HG03095 (cell line): ENCODE data around the gene E4F1.

ENCODE experiments used
- ATAC-seq: cut with Tn5 transposase; IDR thresholded peaks from one replicate; pipeline ENCODE4 v1.9.1; 2021; ENCODE audit warnings: moderate library complexity; ENCODE audit not compliant: unreplicated experiment

The E4F1 gene

DNA sequence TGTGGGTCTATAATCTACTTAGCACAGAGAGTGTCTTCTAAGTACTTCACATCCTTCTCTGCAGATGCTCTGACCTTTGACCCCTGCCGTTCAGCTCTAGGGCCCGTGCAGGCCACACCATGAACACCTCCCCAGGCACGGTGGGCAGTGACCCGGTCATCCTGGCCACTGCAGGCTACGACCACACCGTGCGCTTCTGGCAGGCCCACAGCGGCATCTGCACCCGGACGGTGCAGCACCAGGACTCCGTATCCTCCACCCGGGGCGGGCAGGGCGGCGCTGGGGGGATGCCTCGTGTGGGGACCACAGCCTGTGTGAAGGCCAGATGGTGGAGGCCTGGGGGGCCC lies 17.5 kb upstream of the E4F1 start:
- ATAC-seq, result peak; percentile 9

DNA sequence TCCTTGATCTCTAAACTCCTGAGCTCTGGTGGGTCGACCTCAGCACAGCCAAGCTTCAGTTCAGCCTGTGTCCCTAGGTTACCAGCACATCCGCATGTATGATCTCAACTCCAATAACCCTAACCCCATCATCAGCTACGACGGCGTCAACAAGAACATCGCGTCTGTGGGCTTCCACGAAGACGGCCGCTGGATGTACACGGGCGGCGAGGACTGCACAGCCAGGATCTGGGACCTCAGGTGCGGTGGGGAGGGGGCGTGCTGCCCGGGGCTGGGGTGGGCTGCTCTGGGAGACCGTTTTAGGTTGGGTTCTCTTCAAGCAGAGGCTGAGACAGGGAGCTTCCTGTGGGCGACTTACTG lies 17.0 kb upstream of the E4F1 start:
- no peak for ATAC-seq

DNA sequence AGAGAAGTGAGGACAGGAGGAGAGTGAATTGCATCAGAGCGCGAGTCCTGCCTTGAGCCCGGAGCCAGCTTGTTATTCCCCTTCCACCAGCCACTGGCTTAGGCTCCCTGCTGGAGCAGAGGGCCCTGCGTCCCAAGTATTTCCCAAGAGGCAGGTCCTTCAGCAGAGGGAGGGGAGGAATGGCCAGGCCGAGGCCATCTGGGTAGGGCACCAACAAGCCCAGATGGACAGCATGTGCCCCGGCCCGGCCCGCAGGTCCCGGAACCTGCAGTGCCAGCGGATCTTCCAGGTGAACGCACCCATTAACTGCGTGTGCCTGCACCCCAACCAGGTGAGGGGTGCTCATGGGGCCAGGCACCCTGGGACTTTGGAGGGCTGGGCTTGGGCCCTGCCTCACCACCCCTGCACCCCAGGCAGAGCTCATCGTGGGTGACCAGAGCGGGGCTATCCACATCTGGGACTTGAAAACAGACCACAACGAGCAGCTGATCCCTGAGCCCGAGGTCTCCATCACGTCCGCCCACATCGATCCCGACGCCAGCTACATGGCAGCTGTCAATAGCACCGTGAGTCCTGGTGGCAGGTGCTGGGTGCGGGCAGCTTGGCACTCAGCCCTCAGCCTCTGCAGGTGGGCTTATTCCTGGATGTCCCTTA lies 16.5 kb upstream of the E4F1 start:
- no peak for ATAC-seq

DNA sequence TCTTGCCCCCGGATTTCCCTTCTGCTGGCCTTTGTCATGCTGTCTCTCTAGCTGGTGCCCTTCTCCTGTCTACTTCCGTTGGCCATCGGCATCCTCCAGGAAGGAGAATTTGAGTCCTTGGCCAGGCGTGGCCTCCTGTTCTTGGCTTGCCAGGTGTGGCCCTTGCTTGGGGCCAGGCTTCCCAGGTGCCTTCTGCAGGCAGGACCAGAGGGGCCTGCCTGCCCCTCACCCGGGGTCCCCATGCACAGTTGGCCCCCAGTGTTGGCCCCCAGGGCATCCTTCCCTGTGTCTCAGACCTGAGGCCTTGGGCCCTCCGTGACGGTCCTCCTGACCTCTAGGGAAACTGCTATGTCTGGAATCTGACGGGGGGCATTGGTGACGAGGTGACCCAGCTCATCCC lies 15.5 kb upstream of the E4F1 start:
- ATAC-seq, result no peak

DNA sequence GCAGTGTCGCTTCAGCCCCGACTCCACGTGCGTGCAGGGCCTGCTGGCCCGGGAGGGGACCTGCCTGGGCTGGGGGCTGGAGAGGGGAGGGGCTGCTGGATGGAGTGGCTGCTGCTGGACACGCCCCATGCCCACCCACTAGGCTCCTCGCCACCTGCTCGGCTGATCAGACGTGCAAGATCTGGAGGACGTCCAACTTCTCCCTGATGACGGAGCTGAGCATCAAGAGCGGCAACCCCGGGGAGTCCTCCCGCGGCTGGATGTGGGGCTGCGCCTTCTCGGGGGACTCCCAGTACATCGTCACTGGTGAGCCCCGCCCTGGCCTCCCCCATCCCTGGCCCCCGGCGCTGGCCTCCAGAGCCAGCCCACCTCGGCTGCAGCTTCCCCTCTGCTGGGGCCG lies 15.1 kb upstream of the E4F1 start:
- no peak for ATAC-seq

DNA sequence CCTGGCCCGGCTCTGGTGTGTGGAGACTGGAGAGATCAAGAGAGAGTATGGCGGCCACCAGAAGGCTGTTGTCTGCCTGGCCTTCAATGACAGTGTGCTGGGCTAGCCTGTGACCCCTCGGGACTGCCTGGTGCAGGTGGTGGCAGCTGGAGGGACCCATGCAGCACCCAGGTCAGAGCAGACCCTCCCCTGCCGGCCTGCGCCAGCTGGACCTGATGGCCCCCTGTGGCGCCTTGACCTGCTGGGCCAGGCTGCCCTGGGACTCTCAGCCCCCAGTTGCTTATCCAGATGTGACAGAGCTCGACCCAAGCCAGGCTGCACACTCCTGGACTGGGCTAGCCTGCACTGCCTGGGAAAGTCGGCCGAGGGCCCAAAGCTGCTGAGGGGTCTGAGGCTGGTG lies 14.6 kb upstream of the E4F1 start:
- no peak for ATAC-seq

DNA sequence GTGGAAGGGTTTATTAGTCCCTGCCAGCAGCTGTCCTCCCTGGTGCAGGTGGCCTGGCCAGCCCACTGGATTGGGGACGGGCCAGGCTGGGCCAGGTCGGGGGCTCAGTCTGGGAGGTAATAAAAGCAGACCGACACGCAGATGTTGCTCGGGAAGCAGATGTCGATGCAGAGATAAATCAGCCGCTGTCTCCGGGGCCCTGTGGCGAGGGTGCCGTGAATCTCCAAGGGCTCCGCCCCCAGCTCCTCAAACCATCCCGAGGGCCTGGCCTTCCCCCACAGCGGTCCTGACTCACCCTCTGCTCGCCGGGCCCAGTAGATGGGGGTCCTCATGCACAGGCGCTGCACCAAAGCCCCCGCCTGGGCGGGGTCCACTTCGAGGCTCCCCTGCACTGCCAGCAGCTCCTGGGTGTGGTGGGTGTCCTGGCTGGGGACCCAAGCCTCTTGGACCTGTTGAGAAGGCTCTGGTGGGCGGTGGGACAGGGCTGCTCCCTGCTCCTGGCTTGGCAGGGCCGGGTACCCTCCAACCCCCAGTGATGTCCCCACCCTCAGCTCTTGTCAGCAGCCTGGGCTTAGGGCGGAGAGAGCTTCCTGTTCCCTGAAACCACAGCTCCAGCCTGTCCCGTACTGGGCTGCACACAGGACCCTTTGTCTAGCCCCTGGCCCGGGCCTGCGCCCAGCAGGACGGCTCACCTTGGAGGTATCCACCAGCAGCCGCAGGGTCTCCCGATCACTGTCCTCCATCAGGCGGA lies 14.0 kb upstream of the E4F1 start:
- ATAC-seq, result no peak

DNA sequence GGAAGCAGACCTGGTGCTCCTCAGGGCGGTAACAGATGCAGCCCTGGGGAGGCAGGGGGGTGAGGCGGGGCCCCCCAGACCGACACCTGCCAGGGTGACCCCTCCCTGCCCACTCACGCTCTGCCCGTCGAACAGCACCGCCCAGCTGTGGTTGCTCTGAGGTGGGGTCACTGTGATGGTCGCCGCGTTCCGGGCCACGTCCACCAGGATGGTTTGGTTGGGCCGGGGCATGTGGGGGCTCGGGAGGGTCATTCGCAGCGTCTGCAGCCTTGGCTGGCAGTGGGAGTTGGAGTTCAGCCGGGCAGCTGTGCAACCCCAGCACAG lies 13.4 kb upstream of the E4F1 start:
- ATAC-seq, result no peak

DNA sequence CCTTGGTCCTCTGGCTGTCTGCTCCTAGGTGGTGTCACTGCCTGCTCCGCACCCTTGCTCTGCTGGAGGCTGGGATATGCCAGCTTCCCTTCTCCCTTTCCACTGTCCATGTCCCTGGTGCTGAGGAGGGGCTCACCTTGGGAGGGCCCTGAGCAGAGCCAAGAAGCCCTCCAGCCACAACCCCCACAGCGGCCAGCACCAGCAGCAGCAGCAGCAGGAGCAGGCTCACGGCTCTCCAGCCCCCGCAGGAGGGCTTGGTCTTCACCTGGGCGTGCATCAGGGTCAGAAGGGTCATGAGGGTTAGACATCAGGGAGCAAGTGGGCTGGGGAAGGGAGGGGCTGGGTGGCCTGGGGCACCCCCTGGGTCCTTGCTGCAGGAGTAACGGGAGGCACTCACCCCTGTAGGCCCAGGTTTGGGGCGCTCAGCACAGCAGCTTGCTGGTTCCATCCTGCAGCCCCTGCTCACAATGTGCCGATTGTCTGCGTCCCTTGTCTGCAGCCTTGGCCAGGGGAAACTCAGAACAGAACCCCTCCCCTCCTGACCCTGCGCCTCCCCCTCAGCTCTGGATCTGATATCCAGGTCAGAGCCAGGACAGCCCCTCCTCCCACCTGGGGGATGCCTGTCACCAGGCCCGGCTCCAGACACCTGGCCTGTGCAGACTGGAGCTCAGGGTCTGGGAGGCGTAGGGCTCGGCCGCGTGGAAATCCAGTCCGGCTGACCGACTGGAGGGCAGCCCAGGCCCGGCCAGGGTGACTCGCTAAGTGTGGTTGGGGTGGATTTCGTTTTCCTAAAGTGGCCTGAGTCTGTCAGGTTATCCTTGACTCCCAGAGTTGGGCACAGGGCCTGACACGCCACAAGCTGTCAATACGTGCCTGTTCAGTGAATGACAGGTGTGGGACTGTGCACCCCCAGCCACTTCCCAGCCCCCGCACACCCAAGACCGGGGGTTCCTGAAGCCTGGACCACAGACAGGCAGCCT lies 12.7 kb upstream of the E4F1 start, which contains the start of gene BRICD5:
TSS of gene BRICD5 (minus strand) at position 478 of the 980 bp plus-strand sequence. CDS start at position 448, 30 bp downstream.
- ATAC-seq, result no peak

DNA sequence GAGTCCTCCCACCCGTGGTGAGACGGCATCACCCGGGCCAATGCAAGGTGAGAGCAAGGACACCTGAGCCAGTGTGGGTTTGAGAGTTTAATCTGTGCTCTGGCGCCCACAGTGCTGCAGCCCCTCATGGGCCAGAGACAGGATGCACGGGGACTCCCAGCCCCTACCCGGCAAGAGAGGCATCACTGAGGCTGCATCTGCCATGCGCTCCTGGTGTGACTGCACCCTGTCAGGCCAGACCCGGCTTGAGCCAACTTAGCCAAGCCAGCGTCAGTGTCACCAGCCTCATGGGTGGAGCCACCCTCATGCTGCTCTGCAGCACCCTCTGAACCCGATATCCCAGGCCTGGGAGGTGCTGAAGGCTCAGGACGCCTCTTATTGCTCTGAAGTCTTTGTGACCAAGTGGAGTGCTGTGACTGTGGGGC lies 11.5 kb upstream of the E4F1 start:
- no peak for ATAC-seq

DNA sequence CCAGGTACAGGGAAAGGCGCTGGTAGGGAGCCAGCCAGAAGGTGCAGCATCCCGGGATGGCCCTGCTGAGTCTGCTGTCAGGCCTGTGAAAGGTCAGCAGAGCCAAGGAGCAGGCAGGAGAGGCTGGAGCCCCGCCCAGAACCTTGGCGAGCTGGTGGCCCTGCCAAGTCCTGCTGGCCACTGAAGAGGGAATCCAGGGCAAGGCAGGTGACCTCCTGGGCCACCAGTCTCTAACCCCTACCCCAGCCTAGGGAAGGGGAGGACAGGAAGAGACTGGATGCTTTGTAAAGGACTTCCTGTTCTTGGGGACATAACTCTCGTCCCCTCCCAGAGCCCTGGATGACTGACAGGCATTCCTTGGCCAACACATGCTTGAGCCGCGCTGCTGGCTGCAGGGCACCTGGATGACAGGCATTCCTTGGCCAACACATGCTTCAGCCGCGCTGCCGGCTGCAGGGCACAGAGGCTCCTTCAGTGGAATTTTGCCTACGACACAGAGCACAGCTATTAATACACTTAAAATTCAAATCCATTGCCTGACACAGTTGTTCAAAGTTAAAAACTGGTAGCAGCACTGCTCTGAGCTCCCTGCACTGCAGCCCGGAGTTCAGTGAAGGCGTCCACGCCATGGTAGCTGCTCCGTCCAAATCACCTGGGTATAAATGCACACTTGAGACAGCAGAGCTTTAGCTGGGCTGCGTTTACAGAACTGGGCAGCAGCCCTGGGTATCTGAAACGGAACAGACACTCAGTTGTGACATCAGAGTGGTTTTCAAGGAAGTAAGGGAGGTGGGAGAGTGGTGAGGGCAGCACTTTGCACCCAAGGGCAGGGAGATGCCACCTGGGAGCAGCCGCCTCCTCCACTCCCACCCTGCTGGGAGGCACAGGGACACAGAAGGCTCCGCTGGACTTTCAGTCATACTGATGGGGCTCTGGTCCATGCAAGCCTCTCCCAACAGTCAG lies 10.7 kb upstream of the E4F1 start:
- no peak for ATAC-seq

DNA sequence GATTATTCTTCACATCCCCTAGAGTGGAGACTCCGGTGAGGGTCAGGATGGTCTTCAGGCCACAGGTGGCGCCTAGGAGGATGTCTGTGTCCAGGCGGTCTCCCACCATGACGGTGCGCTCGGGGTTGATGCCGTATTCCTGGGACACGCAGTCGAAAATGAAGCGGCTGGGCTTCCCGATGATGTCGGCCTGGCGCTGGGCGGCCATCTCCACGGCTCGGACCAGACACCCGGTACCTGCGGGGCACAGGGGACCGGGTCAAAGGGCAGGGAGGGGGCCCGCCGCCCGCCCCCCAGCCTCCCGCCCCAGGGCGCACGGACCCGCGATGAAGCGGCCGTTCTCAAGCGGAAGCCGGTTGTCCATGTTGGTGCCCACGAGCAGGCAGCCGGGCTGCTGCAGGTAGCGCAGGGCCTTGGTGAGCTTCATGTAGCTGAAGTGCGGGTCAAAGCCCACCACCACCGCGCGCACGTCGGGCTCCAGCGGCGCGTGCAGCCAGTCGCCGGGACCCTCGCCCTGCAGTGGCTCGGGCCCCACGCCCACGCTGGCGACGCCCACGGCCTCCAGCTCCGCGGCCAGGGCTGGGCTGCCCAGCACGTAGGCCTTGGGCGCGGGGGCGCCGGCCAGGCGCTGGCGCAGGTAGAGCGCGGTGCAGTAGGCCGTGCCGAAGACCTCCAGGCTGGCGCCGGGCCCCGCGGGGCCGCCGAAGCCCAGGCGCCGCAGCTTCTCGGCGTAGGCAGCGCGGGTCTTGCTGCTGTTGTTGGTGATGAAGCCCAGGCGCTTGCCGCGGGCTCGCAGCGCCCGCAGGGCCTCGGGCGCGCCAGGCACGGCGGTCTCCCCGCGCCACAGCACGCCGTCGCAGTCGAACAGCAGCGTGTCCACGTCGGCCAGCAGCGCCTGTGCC lies 9.3 kb upstream of the E4F1 start:
- no peak for ATAC-seq

DNA sequence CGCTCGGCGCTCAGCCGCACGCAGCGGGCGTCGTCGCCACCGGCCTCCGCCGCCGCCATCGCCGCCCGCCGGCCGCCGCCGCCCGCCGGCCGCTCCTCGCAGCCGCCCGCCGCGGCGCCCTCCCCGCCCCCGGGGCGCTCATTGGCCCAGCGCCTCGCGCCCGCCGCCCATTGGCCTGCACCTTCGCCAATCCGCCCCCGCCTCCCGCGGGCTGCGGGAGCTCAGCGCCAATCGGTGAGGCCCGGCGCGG lies 8.7 kb upstream of the E4F1 start, which contains the start of gene PGP:
TSS of gene PGP (minus strand) at position 122 of the 250 bp plus-strand sequence. CDS start at position 59, 63 bp downstream.
- ATAC-seq, result peak; percentile 78

DNA sequence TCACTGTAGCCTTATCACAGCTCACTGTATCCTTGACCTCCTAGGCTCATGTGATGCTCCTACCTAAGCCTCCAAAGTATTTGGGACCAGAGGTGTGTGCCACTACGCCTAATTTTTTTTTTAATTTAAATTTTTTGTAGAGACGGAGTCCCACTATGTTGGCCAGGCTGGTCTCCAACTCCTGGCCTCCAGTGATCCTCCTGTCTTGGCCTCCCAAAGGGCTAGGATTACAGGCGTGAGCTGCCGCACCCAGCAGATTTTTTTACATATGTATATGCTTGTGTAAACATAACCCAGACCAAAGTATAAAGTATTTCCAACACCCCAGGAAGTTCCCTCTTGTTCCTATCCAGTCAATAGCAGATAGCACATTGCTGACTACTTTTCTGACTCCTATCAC lies 7.1 kb upstream of the E4F1 start:
- no peak for ATAC-seq

DNA sequence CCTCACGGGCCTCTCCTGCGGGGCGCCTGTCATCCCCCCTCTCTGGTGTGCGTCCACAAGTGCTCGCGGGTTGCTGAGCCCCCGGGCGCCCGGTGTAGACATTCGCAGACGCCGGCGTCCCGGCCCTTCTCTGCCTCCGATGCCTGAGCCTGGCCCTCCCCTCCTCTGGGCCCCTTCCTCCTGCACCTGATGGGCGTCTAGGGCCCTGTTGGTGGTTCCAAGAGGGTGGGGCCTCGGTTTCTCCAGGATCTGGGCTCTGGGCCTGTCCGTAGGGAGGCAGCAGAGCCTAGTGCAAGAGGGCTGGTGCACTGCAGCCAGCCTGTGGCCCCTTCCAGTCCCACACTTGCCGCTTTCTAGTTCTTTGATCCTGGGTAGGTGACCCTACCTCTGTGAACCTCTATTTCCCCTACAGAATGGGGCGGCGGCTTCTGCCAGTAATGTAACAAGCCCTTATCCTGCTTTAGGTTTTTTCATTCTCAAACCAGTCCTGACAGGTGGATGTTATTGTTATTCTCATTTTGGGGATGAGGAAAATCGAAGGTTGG lies 623 bp downstream of the E4F1 start:
- peak; percentile 19 for ATAC-seq

DNA sequence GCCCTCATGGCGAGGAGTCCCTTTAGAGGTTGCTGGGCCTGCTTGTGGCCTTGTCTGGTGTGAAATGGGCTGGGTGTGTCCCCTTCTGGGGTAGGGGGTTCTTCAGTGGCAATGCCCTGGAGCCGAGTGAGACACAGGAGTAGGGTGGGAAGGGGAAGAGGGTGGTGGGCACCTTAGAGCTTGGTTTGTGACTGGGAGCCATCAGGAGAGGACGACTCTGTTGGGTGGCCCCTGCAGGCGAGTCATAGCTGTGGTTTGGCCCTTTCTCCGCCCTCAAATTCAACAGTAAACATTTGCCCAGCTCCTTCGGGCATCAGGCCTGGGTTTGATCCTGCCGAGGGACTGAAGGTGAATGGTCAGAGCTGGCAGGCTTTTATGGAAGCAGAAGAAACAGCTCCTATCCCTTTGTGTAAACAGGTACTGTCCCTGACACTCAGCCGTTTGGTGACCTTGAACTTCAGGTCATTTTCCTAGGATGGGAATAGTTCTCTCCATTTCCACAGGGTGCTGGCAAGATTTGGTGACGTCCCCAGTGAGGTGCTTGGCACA lies 2.9 kb downstream of the E4F1 start:
- ATAC-seq, result no peak

DNA sequence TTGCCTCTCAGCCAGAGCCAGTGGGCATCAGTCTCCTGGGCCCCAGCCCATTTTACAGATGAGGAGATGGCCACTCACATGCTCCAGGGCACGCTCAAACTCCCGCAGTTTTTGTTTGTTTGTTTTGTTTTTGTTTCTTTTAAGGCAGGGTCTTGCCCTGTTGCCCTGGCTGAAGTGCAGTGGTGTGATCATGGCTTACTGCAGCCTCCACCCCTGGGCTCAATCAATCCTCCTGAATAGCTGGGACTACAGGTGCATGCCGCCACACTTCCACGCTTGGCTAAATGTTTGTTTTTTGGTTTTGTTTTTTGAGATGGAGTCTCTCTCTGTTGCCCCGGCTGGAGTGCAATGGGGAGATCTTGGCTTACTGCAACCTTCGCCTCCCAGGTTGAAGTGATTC lies 3.5 kb downstream of the E4F1 start:
- ATAC-seq, result no peak

DNA sequence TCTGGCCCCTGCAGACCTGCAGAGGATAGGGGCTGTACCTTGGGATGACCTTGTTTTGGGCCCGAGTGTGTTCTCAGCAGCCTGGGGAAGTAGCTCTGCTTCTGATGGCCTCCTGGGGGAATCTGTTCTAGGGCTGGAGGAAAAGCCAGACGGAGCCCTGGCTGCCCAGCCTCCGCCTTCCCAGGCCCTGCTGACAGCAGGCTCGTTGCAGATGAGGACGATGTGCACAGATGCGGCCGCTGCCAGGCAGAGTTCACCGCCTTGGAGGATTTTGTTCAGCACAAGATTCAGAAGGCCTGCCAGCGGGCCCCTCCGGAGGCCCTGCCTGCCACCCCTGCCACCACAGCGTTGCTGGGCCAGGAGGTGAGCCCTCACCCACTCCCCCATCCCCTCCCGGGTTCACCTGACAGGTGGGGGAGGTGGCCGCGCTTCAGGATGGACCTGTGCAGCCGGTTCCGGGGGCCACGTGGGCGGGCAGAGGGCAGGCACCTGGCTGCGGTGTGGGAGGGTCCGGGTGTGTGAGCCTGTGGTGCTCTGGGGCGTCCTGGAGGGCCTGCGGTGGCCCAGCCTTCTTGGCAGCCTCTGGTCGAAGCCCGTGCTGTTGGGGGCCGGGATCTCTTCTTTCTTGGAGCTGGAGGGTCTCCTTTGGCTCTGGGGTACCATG lies 4.9 kb downstream of the E4F1 start:
- no peak for ATAC-seq

DNA sequence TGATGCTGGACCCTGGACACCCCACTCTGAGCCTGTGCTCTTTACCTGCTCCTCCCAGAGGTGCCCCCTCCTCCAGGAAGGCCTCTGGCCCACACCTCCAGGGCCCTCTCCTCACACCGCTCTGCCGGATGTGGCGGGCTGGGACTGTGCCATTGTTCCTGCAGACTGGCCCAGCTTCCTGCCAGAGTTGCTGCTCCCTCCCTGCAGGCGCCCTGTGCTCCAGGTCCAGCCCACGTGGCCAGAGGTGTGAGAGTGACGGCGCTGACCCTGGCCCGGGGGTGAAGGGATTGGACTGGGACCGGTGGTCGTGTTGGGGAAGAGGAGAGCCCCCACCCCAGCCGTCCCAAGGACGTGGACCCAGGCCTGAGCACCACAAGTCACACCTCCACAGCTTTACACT lies 5.7 kb downstream of the E4F1 start:
- ATAC-seq, result no peak
